GM21717 (cell line): ENCODE data around the gene PIK3R1.

Experiments used
- ATAC-seq: cut with Tn5 transposase; IDR thresholded peaks from one replicate; pipeline ENCODE4 v1.9.1; 2021; ENCODE audit warnings: mild to moderate bottlenecking, moderate library complexity; ENCODE audit not compliant: unreplicated experiment

Gene PIK3R1

GRCh38 chr5:68319706-68320412 is 104.3 kb downstream of the PIK3R1 start:
- ATAC-seq = no peak

DNA sequence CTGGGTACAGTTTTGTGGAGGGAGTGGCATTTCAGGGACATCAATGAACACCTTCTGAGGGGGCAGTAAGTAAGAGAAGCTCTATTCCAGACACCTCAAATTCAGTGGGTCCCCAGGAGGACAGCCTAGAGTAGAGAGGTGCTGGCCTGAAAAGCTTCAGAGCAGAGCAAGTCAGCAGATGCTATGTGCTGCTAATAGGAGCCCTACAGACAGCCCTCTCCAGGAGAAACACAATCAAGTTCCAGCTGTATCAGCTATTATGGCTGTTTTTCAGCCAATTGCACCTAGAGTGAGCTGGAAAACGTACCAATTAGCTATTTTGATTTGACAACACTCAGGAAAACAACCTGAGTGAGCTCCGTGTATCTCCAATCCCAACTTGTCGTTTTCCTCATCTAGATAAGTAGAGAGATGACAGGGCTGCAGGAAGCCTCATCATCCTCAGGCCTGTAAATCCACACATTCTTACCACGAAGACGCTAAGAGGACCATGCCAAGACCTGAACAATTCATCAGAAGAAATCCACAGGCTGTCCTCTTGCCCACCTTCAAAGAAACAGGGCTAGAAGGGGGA is 104.9 kb downstream of the PIK3R1 start:
- ATAC-seq = no peak

- ATAC-seq = no peak
Measured at GRCh38 chr5:68325065-68325580, 109.6 kb downstream of the PIK3R1 start.

DNA sequence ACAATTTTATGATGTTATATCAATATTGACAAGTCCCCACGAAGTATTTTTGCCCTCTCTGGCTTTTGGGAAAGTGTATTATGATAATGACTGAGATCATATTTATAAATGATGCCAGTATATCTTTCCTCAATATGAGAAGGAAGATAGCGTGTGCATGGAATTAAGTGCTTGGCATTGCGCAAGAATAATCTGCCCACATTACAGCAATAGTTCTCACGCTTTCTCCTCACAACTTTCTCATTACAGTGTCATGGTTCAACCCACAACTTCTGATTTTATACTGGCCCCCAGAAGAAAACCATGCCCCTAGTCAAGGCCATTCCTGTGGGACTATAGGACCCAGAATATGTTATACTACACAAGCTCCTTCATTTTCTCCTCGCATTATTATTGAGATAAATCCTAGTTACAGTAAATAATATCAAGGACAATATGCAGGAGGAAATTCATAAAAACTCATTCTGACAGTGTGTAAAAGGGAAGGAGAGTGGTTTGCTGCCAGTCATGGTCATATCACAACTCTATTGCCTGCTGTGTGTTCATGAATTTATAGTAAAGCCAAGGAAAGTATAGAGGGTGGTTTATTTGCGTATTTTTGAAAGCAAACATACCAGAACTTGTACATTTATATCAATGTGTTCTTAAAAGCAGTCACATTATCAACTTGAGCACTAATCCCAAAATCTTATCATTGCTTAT is 114.1 kb downstream of the PIK3R1 start:
- no peak for ATAC-seq

DNA sequence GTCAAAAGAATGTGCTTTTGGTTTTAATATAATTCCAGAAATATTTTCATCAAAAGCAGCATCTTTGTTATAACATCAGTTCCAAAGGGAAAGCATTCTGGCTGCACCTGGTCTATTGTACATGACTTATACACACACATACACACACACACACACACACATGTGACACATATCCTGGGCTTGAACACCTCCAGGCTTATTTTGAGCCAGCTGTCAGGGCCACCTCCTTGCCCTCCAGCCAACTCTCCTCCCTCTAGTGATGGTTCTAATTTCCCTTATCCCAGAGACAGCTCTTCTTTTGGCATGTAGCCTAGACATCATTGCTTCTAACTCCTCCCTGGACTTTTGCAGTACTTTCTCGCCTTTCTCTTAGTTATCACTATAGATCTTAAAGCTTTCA is 115.0 kb downstream of the PIK3R1 start:
- ATAC-seq = no peak

DNA sequence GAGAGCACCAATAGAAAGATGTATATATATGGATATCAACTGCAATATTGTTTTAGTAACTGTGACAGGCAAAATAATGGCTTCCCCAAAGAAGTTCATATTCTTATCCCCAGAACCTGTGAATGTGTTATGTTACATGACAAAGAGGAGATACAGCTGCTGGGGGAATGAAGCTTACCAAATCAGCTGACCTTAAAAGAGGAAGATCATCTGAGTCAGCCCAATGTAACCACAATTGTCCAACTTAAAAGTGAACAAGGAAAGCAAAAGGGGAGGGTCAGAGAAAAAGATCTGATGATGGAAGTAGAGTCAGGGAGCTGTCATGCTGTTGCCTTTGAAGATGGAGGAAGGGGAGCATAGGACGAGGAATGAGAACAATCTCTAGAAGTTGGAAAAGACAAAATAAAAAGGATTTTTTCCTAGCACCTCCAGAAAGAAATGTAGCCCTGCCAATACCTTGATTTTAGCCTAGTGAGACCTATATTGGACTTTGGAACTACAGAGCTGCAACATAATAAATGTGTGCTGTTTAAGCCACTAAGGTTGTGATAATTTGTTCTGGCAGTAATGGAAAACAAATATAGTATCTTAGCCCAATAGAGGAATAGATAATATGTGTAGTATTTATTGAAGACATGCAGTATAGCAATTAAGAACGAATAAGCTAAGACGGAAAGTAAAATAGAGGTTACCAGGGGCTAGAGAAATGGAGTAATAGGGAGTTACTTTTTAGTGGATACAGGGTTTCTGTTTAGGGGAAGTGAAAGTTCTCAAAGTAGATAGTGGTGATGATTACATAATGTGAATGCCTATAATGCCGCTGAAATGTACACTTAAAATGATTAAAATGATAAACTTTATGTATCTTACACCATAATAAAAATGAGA is 115.9 kb downstream of the PIK3R1 start:
- peak; percentile 61 for ATAC-seq

DNA sequence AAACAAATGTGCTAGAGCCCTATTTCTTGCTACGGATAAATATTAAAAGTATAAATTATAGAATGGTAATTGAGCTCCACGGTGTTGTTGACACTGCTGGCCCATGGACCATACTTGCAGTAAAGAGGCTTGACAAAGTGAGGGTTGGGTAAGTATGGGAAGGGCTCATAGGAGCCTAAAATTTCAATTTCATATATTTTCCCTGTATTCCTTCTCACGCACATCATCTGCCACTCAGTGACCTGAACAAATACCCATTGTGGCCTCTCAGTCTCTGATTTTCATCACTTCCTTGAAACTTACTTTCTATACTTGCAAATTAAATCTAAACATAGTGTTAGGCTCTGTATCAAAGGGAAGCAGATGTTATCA is 116.5 kb downstream of the PIK3R1 start:
- ATAC-seq = no peak

GRCh38 chr5:68332556-68332955 is 117.0 kb downstream of the PIK3R1 start:
- ATAC-seq = no peak

- ATAC-seq = no peak
Measured at GRCh38 chr5:68333649-68334552, 118.3 kb downstream of the PIK3R1 start.

- ATAC-seq = no peak
Measured at GRCh38 chr5:68334553-68334886, 119.0 kb downstream of the PIK3R1 start.

DNA sequence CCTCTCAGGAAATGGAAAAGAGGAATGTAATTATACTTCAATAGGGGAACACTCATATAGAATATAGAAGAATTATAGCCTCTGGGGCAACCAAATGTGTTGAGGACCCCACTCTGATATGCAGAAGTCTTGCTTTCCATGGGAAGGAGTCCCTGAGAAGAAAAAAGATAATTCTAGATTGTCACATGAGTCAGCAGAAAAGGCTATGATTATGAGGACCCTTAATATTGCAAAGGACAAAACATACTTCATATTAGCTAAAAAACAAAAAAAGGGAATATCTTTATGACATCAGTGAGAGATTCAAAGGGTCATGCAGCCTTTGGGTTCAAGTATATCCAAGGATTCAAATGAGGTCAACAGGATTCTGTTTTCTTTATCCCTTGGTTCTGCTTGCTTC is 119.5 kb downstream of the PIK3R1 start:
- no peak for ATAC-seq

DNA sequence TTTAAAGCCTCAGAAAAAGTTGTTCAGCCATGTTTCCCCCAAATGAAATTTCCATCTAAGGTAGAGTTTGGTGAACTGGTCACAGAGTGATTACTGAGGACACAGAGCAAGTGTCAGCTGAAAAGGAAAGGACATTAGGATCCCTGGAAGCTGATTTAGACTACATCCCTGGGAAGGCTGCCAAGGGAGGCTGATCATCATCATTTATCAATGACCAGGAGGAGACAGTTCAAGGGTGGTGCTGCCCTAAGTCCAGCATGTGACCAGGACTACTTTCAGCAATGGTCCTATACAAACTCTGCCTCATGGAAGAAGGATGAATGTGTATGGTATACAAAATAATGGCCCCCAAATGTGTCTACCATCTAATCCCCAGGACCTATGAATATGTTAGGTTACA is 120.6 kb downstream of the PIK3R1 start:
- ATAC-seq = no peak

DNA sequence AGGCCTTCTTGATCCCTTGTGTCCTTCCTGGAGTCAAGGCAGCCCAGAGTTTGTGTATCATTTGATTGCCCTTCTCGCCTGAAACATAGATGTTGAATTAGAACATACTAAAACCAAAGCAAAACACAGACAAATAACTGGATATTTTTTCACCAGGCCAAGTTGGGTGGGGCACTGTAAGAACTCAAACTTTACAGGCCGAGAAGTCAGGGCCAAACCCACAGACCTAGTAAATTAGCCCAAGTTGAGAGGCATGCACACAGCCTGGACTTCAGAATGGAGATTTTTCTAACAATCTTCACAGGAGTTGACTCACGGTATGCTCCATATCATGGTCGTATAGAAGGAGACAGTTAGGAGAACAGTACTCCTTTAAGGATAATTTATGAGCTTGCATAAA is 121.7 kb downstream of the PIK3R1 start:
- ATAC-seq = no peak

DNA sequence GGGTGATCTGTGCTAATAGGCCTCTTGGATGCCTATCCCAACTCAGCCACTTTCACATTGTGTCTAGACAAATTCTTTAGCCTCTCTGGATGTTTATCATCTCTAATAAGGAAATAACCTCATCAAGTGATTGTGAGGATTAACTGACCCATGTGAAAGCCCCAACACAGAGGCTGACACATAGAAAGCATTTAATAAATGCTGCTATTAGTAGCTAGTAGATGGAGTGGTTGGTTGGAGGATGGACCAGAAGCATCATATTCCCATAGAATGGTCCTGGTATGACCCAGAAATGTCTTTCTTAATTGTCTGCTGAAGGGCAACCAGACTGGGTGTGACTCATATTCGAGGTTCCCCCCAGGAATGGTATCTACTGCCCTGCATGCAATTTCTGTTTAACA is 124.4 kb downstream of the PIK3R1 start:
- no peak for ATAC-seq

GRCh38 chr5:68341006-68341405 is 125.5 kb downstream of the PIK3R1 start:
- ATAC-seq = no peak

DNA sequence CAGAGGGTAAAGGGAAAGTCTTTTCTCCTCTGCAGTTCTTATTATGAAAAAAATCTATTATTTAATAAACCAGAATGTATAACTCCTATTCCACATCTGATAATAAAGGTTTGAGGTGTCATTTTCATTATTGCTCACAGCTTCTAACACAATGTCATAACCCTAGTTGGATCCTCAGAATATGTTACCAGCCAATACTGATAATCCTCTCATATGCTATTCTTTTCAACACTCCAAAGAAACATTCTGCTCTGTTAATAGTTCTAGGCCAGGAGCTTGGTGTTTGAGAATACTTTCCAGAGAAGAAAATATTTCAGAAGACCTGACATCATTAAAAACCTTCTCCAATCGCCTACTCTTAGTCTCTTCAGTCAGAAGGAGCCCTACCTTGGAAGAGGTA is 127.1 kb downstream of the PIK3R1 start:
- ATAC-seq = no peak

GRCh38 chr5:68343421-68343826 is 127.9 kb downstream of the PIK3R1 start:
- ATAC-seq = peak; percentile 85

DNA sequence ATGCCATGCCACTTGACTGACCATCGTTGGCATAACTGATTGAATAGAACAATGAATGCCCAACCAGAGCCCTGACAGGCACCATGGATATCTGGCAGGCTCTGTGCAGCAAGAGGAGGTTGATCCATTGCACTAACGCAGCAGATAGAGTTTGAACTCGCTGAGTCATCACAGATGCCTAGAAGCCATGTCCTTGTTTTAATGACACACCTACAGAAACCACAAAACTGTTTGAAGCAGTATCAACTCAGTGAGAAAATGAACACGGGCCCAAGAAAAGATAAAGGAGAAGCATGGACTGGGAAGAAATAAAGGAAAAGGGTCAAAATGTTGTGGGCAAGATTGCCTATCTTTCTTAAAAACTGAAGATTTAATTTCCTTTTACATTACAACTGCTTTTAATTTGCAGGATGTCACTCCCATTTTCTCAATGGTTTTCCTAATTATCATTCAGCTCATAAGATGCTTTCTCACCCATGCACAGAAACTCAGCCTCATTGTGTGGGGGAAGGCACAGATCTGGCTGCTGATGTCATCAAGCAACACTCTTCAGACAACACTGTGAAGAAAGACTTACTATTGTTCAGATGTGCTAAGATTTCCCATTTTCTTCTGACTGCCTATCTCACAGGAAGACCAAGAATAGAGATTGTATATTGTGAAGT is 129.0 kb downstream of the PIK3R1 start:
- ATAC-seq = peak; percentile 44

DNA sequence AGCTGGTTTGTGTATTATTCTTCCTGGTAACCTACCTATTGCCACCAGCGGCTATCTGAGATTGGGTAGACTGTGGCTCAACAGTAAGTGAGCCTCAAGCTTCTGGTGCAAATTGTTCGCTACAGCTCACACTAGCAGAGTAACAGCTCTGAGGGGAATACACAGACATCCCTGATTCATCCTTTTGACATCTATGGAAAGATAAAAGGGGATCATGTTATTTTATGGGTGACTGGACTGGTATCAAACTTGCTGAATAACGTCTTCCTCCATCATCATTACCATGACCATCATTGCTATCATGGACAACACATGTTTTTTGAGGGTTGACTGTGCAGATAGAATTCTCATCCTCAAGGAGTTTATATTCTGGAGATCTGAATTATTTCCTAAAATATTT is 129.6 kb downstream of the PIK3R1 start:
- ATAC-seq = no peak

DNA sequence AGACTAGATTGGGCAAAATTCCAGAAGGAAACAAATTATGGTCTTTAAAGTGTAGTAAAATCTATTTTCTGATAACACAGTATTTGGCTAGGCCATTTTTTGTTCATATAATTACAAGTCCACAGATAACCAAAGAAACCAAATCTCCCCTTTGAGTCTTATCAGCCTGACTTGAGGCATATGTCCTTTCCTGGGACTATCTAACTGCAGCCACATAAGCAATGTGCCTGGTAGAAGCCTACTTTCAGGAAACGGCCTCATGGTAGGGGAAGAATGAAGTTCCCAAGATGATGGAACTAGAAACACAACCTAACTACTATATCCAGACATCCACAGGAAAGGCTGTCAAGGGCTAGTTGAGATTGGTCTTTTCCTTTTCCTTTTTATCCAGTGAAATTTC is 130.0 kb downstream of the PIK3R1 start:
- no peak for ATAC-seq
